Measurements from ENCODE around the gene TTBK2. TPM values are rescaled to one million over a fixed set of nuclear protein-coding genes. Genes with fewer than 3 reads are reported as not detected.

TTBK2 gene
- polyA plus RNA-seq, 2 donors, result 1.2 to 1.5 TPM

GRCh38 chr15:42695527-42696071 lies 225.0 kb downstream of the TTBK2 start:
- Histone ChIP-seq H3K4me1 (ENCODE audit: control insufficient read depth in 2 of 2, insufficient read depth in 2 of 2, low read length in 1 of 2) (no peaks in the 10 kb centered on the region), H3K27ac (ENCODE audit: low read depth in 2 of 2, low read length in 1 of 2) (no peak overlapping the region), H3K9me3 (ENCODE audit: control insufficient read depth in 2 of 2, insufficient read depth in 1 of 2, low read depth in 1 of 2, low read length in 1 of 2) (no peaks in the 10 kb centered on the region), H3K27me3 (ENCODE audit: control insufficient read depth in 1 of 2, insufficient read depth in 2 of 2, low read length in 2 of 2) (no peaks in the 10 kb centered on the region), H3K36me3 (ENCODE audit: control insufficient read depth in 2 of 2, insufficient read depth in 2 of 2, low read length in 1 of 2) (peaks cover 0 to 3% of the 10 kb centered on the region in 2 donors), H3K4me3 (ENCODE audit: low read depth in 1 of 2, low read length in 2 of 2) (no peak overlapping the region)
- 82 to 86% methylated on average over 6 of the region's 6 CpGs for WGBS, 2 donors

GRCh38 chr15:42694398-42694797 lies 226.2 kb downstream of the TTBK2 start:
- no peak overlapping the region for H3K27ac ChIP-seq (ENCODE audit: low read depth in 2 of 2, low read length in 1 of 2)
- H3K4me1 ChIP-seq (ENCODE audit: control insufficient read depth in 2 of 2, insufficient read depth in 2 of 2, low read length in 1 of 2), result no peaks in the 10 kb centered on the region
- no peak overlapping the region for H3K4me3 ChIP-seq (ENCODE audit: low read depth in 1 of 2, low read length in 2 of 2)
- no peaks in the 10 kb centered on the region for H3K9me3 ChIP-seq (ENCODE audit: control insufficient read depth in 2 of 2, insufficient read depth in 1 of 2, low read depth in 1 of 2, low read length in 1 of 2)
- 97% methylated on average over 10 of the region's 10 CpGs for WGBS, 2 donors
- H3K27me3 ChIP-seq (ENCODE audit: control insufficient read depth in 1 of 2, insufficient read depth in 2 of 2, low read length in 2 of 2), result no peaks in the 10 kb centered on the region
- peaks cover 0 to 3% of the 10 kb centered on the region in 2 donors for H3K36me3 ChIP-seq (ENCODE audit: control insufficient read depth in 2 of 2, insufficient read depth in 2 of 2, low read length in 1 of 2)

GRCh38 chr15:42693942-42694341 lies 226.6 kb downstream of the TTBK2 start:
- Histone ChIP-seq H3K27me3 (ENCODE audit: control insufficient read depth in 1 of 2, insufficient read depth in 2 of 2, low read length in 2 of 2) (no peaks in the 10 kb centered on the region), H3K27ac (ENCODE audit: low read depth in 2 of 2, low read length in 1 of 2) (no peak overlapping the region), H3K4me3 (ENCODE audit: low read depth in 1 of 2, low read length in 2 of 2) (no peak overlapping the region), H3K36me3 (ENCODE audit: control insufficient read depth in 2 of 2, insufficient read depth in 2 of 2, low read length in 1 of 2) (peaks cover 0 to 3% of the 10 kb centered on the region in 2 donors), H3K4me1 (ENCODE audit: control insufficient read depth in 2 of 2, insufficient read depth in 2 of 2, low read length in 1 of 2) (no peaks in the 10 kb centered on the region), H3K9me3 (ENCODE audit: control insufficient read depth in 2 of 2, insufficient read depth in 1 of 2, low read depth in 1 of 2, low read length in 1 of 2) (no peaks in the 10 kb centered on the region)
- WGBS, 2 donors, result 94 to 99% methylated on average over 6 of the region's 6 CpGs

GRCh38 chr15:42693496-42693895 lies 227.1 kb downstream of the TTBK2 start:
- Histone ChIP-seq H3K27ac (ENCODE audit: low read depth in 2 of 2, low read length in 1 of 2) (no peak overlapping the region), H3K27me3 (ENCODE audit: control insufficient read depth in 1 of 2, insufficient read depth in 2 of 2, low read length in 2 of 2) (no peaks in the 10 kb centered on the region), H3K36me3 (ENCODE audit: control insufficient read depth in 2 of 2, insufficient read depth in 2 of 2, low read length in 1 of 2) (peaks cover 0 to 3% of the 10 kb centered on the region in 2 donors), H3K4me3 (ENCODE audit: low read depth in 1 of 2, low read length in 2 of 2) (no peak overlapping the region), H3K9me3 (ENCODE audit: control insufficient read depth in 2 of 2, insufficient read depth in 1 of 2, low read depth in 1 of 2, low read length in 1 of 2) (no peaks in the 10 kb centered on the region), H3K4me1 (ENCODE audit: control insufficient read depth in 2 of 2, insufficient read depth in 2 of 2, low read length in 1 of 2) (no peaks in the 10 kb centered on the region)
- 96% methylated on average over 6 of the region's 6 CpGs for WGBS, 2 donors

- Histone ChIP-seq H3K27me3 (ENCODE audit: control insufficient read depth in 1 of 2, insufficient read depth in 2 of 2, low read length in 2 of 2) (no peaks in the 10 kb centered on the region), H3K4me3 (ENCODE audit: low read depth in 1 of 2, low read length in 2 of 2) (no peak overlapping the region), H3K4me1 (ENCODE audit: control insufficient read depth in 2 of 2, insufficient read depth in 2 of 2, low read length in 1 of 2) (no peaks in the 10 kb centered on the region), H3K9me3 (ENCODE audit: control insufficient read depth in 2 of 2, insufficient read depth in 1 of 2, low read depth in 1 of 2, low read length in 1 of 2) (no peaks in the 10 kb centered on the region), H3K27ac (ENCODE audit: low read depth in 2 of 2, low read length in 1 of 2) (no peak overlapping the region), H3K36me3 (ENCODE audit: control insufficient read depth in 2 of 2, insufficient read depth in 2 of 2, low read length in 1 of 2) (peaks cover 0 to 3% of the 10 kb centered on the region in 2 donors)
- WGBS, 2 donors, result 91 to 92% methylated on average over 4 of the region's 4 CpGs
Measured at GRCh38 chr15:42692997-42693396, 227.6 kb downstream of the TTBK2 start.

GRCh38 chr15:42692536-42692935 lies 228.0 kb downstream of the TTBK2 start:
- Histone ChIP-seq H3K4me3 (ENCODE audit: low read depth in 1 of 2, low read length in 2 of 2) (no peak overlapping the region), H3K27ac (ENCODE audit: low read depth in 2 of 2, low read length in 1 of 2) (no peak overlapping the region), H3K36me3 (ENCODE audit: control insufficient read depth in 2 of 2, insufficient read depth in 2 of 2, low read length in 1 of 2) (peaks cover 0 to 3% of the 10 kb centered on the region in 2 donors), H3K9me3 (ENCODE audit: control insufficient read depth in 2 of 2, insufficient read depth in 1 of 2, low read depth in 1 of 2, low read length in 1 of 2) (no peaks in the 10 kb centered on the region), H3K4me1 (ENCODE audit: control insufficient read depth in 2 of 2, insufficient read depth in 2 of 2, low read length in 1 of 2) (no peaks in the 10 kb centered on the region), H3K27me3 (ENCODE audit: control insufficient read depth in 1 of 2, insufficient read depth in 2 of 2, low read length in 2 of 2) (no peaks in the 10 kb centered on the region)
- 91 to 94% methylated on average over 1 of the region's 1 CpG for WGBS, 2 donors

GRCh38 chr15:42691770-42692169 lies 228.8 kb downstream of the TTBK2 start:
- Histone ChIP-seq H3K27ac (ENCODE audit: low read depth in 2 of 2, low read length in 1 of 2) (no peak overlapping the region), H3K4me3 (ENCODE audit: low read depth in 1 of 2, low read length in 2 of 2) (no peak overlapping the region), H3K27me3 (ENCODE audit: control insufficient read depth in 1 of 2, insufficient read depth in 2 of 2, low read length in 2 of 2) (no peaks in the 10 kb centered on the region), H3K4me1 (ENCODE audit: control insufficient read depth in 2 of 2, insufficient read depth in 2 of 2, low read length in 1 of 2) (no peaks in the 10 kb centered on the region), H3K9me3 (ENCODE audit: control insufficient read depth in 2 of 2, insufficient read depth in 1 of 2, low read depth in 1 of 2, low read length in 1 of 2) (no peaks in the 10 kb centered on the region), H3K36me3 (ENCODE audit: control insufficient read depth in 2 of 2, insufficient read depth in 2 of 2, low read length in 1 of 2) (peaks cover 0 to 3% of the 10 kb centered on the region in 2 donors)
- 87 to 92% methylated on average over 9 of the region's 9 CpGs for WGBS, 2 donors

- Histone ChIP-seq H3K27ac (ENCODE audit: low read depth in 2 of 2, low read length in 1 of 2) (no peak overlapping the region), H3K27me3 (ENCODE audit: control insufficient read depth in 1 of 2, insufficient read depth in 2 of 2, low read length in 2 of 2) (no peaks in the 10 kb centered on the region), H3K4me3 (ENCODE audit: low read depth in 1 of 2, low read length in 2 of 2) (no peak overlapping the region), H3K4me1 (ENCODE audit: control insufficient read depth in 2 of 2, insufficient read depth in 2 of 2, low read length in 1 of 2) (no peaks in the 10 kb centered on the region), H3K9me3 (ENCODE audit: control insufficient read depth in 2 of 2, insufficient read depth in 1 of 2, low read depth in 1 of 2, low read length in 1 of 2) (no peaks in the 10 kb centered on the region), H3K36me3 (ENCODE audit: control insufficient read depth in 2 of 2, insufficient read depth in 2 of 2, low read length in 1 of 2) (peaks cover 0 to 3% of the 10 kb centered on the region in 2 donors)
- 75 to 84% methylated on average over 4 of the region's 4 CpGs for WGBS, 2 donors
Measured at GRCh38 chr15:42691308-42691707, 229.3 kb downstream of the TTBK2 start.

Other genes starting within 250 kb of the TTBK2 start
- gene CDAN1, start 183.7 kb downstream of the TTBK2 start, polyA plus RNA-seq, result 10 to 100 TPM in 1 of 2 donors, 1 to 10 TPM in 1; 5.0 to 10.8 TPM
- 1 to 10 TPM; 2.3 to 2.7 TPM for gene UBR1, start 185.3 kb upstream of the TTBK2 start, polyA plus RNA-seq
- 10 to 100 TPM in 1 of 2 donors, 1 to 10 TPM in 1; 7.6 to 12.8 TPM for gene TMEM62, start 212.8 kb upstream of the TTBK2 start, polyA plus RNA-seq

Measured in esophagus (tissue), 2 donors.